ENCODE data around the gene MYPOP.
A peak's percentile ranks its signal among the peaks of the same experiment; 100 is the strongest.

Gene MYPOP

DNA sequence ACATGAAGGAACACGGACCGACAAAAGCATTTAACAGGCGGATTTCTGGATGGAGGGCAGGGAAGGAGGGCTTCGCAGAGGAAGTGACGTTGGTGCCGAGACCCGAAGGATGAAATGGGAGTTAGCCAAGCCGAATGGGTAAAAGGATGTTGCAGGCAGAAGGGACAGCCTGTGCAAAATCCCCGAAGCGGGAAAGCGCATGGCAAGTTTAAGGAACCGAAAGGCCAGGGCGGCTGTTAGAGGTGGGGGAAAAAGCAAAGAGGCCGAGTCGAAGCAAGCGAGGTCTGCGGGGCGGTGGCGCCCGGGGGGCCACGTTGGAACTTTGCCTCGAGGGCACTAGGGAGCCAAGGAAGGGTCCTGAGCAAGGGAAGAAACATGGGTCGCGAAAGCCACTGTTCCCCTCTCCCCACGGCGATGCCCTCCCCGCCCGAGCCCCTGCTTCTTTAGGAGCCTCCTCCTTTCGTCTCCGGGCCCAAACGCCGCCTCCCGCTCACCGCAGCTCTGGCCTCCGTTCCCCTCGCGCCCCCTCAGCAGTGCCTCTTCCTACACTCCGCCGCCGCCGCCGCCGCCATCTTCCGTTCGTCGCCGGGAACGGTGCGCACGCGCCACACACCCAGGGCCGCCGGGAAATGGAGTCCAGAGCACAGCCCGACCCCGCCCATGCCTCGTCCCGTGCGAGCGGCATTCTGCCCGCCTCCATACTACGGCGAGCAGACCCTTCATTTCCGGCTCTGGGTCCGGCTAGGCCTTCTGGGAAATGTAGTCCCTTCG is 39.7 kb downstream of the MYPOP start, which contains the start of gene SYMPK:
SYMPK (minus strand) TSS at position 584 of the 771 bp plus-strand sequence. CDS start 8,652 bp downstream, outside the sequence.
- DNase-seq = peak; percentile 99

DNA sequence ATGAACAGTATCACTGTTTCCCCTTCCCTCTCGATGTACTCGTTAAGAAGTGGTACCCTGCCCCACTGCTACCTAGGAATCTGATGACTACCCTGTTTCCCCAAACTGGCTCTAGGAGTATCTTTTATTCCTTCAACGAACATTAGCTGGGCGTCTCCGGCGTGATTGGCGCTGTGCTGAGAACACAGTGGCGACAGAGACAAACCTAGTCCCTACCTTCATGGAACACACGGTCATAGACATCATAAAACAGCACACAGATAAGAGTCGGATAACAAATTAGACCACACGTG is 40.2 kb downstream of the MYPOP start:
- no peak for DNase-seq

DNA sequence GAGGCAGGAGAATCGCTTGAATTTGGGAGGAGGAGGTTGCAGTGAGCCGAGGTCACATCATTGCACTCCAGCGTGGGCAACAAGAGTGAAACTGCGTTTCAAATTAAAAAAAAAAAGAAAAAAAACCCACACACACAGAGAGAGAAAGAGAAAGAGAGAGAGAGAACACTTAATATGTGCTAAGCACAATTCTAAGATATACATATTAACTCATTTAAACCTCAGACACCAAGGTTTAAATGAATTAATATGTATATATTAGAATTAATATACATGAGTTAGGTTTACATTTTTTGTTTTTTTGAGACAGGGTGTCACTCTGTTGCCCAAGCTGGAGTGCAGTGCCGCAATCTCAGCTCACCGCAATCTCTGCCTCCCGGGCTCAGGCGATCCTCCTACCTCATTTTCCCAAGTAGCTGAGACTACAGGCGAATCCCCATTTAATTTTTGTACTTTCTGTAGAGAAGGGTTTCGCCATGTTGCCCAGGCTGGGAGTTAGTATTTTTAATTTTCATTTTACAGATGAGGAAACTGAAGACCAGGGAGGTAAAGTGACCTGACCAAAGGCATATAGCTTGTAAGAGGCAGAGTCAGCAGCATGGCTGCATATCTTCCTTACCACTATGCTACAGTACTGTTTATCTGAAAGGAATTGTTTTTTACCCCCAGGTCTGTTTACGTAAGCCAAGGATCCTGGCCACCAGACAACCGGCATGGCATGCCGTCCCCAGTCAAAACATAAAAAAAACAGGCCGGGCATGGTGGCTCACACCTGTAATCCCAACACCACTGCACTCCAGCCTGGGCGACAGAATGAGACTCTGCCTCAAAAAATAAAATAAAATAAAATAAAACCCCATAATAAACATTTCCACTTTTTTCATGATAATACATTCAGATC is 41.8 kb downstream of the MYPOP start:
- no peak for DNase-seq

DNA sequence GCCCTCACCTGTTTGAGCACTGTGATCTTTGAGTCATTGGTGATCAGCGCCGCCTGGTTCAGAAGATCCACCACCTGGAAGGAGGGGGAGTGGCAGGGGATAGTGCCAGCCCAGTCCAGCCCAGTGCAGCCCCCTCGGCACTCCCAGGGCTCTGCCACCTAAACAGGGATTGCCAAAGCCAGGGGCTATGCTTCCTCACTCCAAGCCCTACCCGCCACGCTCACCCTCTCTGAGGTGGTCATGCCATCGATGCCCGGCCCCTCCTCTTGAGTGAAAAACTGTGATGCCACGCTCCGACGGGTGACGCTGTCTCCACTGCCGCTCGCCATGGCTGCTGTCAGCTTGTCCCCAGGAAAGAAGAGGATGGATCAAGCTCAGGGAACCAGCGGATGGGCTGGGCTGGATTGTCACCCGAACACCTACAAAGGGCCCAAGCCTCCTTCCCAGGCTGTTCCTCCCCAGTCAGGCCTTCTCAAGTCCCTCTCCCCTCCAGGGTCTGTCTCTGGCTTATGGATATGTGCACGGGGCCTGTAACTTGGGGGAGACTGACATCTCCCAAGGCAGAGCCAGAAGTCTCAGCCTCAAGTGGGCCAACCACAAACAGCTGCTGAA is 48.1 kb downstream of the MYPOP start:
- no peak for DNase-seq

DNA sequence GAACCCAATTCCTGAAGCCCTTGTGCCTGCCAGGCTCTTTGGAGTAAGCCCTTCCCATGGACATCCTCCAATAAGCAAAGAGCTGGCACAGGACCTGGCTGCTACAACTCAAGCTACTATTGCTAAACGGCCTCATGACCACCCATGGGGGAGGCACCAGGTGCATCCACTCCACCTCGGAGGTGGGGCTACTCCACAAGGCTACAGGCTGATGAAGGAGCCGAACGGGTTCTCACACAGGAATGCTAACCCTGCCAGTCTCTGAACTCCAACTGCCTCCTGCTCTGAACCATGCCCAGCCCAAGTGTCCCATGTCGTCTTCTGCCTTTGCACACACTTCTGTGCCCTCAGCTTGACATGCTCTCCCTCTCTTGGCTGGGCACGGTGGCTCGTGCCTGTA is 49.4 kb downstream of the MYPOP start:
- DNase-seq = peak; percentile 81

DNA sequence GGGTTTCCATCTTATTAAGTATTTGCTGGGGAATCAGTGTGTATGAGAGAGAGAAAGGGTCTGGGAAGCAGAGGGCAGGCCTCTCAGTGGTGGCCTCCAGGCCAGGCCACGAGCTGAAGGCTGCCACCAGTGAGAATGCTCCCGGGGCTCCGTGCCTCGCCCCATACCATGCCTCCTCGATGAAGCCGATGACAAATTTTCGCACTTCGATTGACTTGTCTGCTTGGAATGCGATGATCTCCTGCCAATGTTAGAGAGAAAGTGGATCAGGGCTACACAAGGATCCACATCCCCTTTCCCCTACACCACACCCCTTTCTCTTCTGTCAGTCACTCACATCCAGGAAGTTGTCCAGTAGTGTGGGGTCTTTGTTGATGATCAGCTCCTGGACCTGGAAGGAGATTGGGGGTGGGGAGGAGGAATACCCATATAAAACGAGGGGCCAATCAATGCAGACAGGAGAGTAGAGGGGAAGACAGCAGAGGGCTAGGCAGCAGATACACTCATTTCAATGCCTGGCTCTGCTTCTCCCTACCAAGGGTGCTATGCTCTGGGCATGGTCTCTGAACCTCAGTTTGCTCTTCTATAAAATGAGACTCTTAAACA is 50.2 kb downstream of the MYPOP start:
- DNase-seq = no peak

DNA sequence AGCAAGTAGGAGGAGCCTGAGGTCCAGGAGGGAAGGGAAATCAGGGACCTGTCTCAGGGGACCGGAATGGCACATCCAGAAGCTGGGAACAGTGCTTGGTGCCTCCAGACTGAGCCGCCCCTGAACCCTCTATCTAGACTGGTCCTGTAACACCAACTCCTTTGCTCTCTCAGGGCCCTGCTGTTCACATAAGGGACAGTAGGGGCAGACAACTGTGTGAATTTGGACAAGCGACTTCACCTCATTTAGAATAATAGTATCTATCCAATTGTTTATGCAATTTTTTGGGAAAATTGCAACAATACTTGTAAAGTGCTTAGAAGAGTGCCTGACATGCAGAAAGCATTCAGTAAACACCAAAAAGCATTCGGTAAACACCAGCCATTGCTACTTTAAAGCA is 53.5 kb downstream of the MYPOP start:
- no peak for DNase-seq

DNA sequence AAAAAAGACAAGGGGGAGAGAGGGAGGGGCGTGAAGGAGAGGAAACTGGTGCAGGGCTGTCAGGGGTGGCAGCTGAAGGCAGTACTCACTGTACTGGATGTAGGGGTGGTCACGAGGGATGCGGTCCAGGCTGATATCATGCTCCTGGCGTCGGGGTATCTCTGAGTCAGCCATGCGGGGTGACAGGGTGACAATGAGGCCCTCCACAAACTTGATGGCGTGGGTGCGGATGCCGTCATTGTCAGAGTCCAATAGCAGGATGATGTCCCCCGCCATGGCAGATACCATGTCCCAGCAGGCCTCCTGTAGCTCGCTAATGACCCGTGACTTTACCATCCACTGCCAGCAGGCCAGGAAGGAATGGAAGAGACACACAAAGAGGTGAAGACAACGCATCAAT is 54.8 kb downstream of the MYPOP start:
- no peak for DNase-seq

DNA sequence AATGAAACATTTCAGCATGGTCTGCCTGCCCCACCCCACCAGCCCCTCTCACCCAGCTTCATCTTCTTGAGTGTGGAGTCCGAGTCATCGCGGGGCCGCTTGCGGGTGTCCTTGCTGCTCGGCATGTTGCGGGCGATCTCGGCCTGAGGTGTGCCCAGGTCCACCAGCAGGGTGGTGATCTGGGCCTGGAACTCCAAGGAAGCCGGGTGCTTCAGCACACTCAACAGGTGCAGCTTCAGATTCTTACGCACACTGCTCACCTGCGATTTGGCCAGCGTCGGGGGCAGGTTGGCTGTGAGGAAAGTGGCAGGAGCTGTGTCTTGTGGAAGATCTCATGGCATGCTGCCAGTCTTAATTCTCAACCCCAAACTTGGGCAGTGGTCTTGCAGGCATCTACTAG is 60.2 kb downstream of the MYPOP start:
- no peak for DNase-seq
